HepG2 (cell line): ENCODE measurements around the gene SCAPER. TPM values are rescaled to one million over a fixed set of nuclear protein-coding genes. Genes with fewer than 3 reads are reported as not detected.

Experiments
- ATAC-seq: fragments of 200-7000 bp; cut with Tn5 transposase; 3 replicates; pipeline ENCODE4 v1.9.1; 2020; ENCODE audit warnings: mild to moderate bottlenecking, moderate library complexity
- BruUV-seq: library from RNA; stranded (reverse); fragments of 400-500 nt; replicated peaks from 2 replicates; lab custom pipeline; 2021; lab: Mats Ljungman, UMichigan
- CTCF ChIA-PET: fragments of 300-600 bp; formaldehyde crosslinking; extraction: SDS; loops from one replicate; lab custom pipeline; 2021; ENCODE audit warnings: low total read pairs, inconsistent platforms, low intra/inter-chr PET ratio; lab: Yijun Ruan, JAX
- POLR2A ChIA-PET: fragments of 350-600 bp; sonication (Branson Sonifier 250); formaldehyde crosslinking; loops from one replicate; lab custom pipeline; 2020; ENCODE audit warnings: antibody characterized with exemption, inconsistent platforms; lab: Yijun Ruan, JAX
- DNase-seq: peaks from one replicate; pipeline ENCODE4 v3.0.0-alpha.2; 2015; ENCODE audit warnings: low spot score
- FAIRE-seq: peaks from 3 replicates; lab custom pipeline; 2011; peaks lifted over from hg19 to GRCh38; lab: Jason Lieb, UNC
- H2AFZ ChIP-seq: one replicate; pipeline ENCODE4 v1.6.1; 2011; ENCODE audit warnings: low read length, inconsistent platforms
- H3K27ac ChIP-seq: fragments of 300-600 bp; 3 replicates; pipeline ENCODE4 v1.8.0; 2011; ENCODE audit warnings: mixed run types, mild to moderate bottlenecking, mixed read lengths, low read length, inconsistent platforms; ENCODE audit not compliant: insufficient read depth; ENCODE audit errors: extremely low read length
- H3K27me3 ChIP-seq, 2 experiments: fragments of 200-600 bp in 1 of 2; 2 replicates in 1 of 2; 3 replicates in 1 of 2; pipeline versions ENCODE4 v1.6.0 to v1.8.0; 2011; ENCODE audit warnings: low read length in 2 of 2, mild to moderate bottlenecking in 2 of 2, moderate library complexity in 2 of 2, inconsistent platforms in 1 of 2; ENCODE audit not compliant: insufficient read depth in 2 of 2, control insufficient read depth in 1 of 2
- H3K36me3 ChIP-seq, 2 experiments: fragments of 200-600 bp in 1 of 2; replicated peaks in 1 of 2; 2 replicates in 1 of 2; 3 replicates in 1 of 2; pipeline versions ENCODE4 v1.5.1 to v1.8.0; 2011; ENCODE audit warnings: low read length in 2 of 2, inconsistent platforms in 1 of 2; ENCODE audit not compliant: insufficient read depth in 2 of 2, control insufficient read depth in 1 of 2
- H3K4me1 ChIP-seq: 2 replicates; pipeline ENCODE4 v1.5.1; 2012; ENCODE audit warnings: low read length, inconsistent platforms; ENCODE audit not compliant: insufficient read depth
- H3K4me2 ChIP-seq: 2 replicates; pipeline ENCODE4 v1.6.0; 2011; ENCODE audit warnings: low read depth, low read length, inconsistent platforms
- H3K4me3 ChIP-seq, 3 experiments: fragments of 200-600 bp in 1 of 3; sonication (generic), shearing (Covaris generic) in 1 of 3; replicated peaks in 1 of 3; 2 replicates each; pipeline ENCODE4 v1.5.1; 2011 to 2016; ENCODE audit warnings: low read length in 3 of 3, inconsistent platforms in 2 of 3, low read depth in 2 of 3, mild to moderate bottlenecking in 2 of 3, control low read depth in 1 of 3, mixed read lengths in 1 of 3; ENCODE audit not compliant: insufficient read depth in 1 of 3
- H3K79me2 ChIP-seq: one replicate; pipeline ENCODE4 v1.6.1; 2011; ENCODE audit warnings: low read length, inconsistent platforms; ENCODE audit not compliant: insufficient read depth
- H3K9ac ChIP-seq: 2 replicates; pipeline ENCODE4 v1.6.0; 2011; ENCODE audit warnings: mild to moderate bottlenecking, low read depth, low read length, inconsistent platforms; ENCODE audit not compliant: insufficient read depth
- H3K9me3 ChIP-seq: 2 replicates; pipeline ENCODE4 v1.5.1; 2012; ENCODE audit warnings: mild to moderate bottlenecking, low read length
- H4K20me1 ChIP-seq: 2 replicates; pipeline ENCODE4 v1.6.0; 2011; ENCODE audit warnings: inconsistent platforms, mild to moderate bottlenecking, low read length, moderate library complexity; ENCODE audit not compliant: insufficient read depth
- FOXC1 ChIP-seq: sonication (generic); formaldehyde crosslinking; IDR thresholded peaks from 2 replicates; pipeline ENCODE4 v1.8.0; 2022; ENCODE audit warnings: mild to moderate bottlenecking, missing genetic modification reagents, borderline replicate concordance
- FOXM1 ChIP-seq: sonication (generic); formaldehyde crosslinking; IDR thresholded peaks from 2 replicates; pipeline ENCODE4 v1.5.0; 2020; ENCODE audit warnings: missing genetic modification reagents
- HCFC1 ChIP-seq: fragments of 150-350 bp; IDR thresholded peaks from 2 replicates; pipeline ENCODE4 v1.6.1; 2014; ENCODE audit warnings: low read depth, low read length
- NBN ChIP-seq: fragments of 450-650 bp; conservative IDR thresholded peaks from 2 replicates; pipeline ENCODE4 v1.6.1; 2017
- NFIC ChIP-seq: IDR thresholded peaks from 2 replicates; pipeline ENCODE4 v1.6.1; 2012; ENCODE audit warnings: mild to moderate bottlenecking, low read length, inconsistent platforms
- NRL ChIP-seq: sonication (generic); formaldehyde crosslinking; IDR thresholded peaks from 2 replicates; pipeline ENCODE4 v1.5.0; 2020; ENCODE audit warnings: missing genetic modification reagents, mild to moderate bottlenecking, moderate library complexity, borderline replicate concordance
- SMAD9 ChIP-seq: sonication (generic); formaldehyde crosslinking; IDR thresholded peaks from 2 replicates; pipeline ENCODE4 v1.5.1; 2020; ENCODE audit warnings: mild to moderate bottlenecking, missing genetic modification reagents
- TP53 ChIP-seq: sonication (generic); formaldehyde crosslinking; conservative IDR thresholded peaks from 2 replicates; pipeline ENCODE4 v1.4.0; 2020; ENCODE audit warnings: missing genetic modification reagents
- ZNF629 ChIP-seq: sonication (generic); formaldehyde crosslinking; conservative IDR thresholded peaks from 2 replicates; pipeline ENCODE4 v1.5.0; 2020; ENCODE audit warnings: missing genetic modification reagents
- ZNF737 ChIP-seq: sonication (generic); formaldehyde crosslinking; IDR thresholded peaks from 2 replicates; pipeline ENCODE4 v1.5.0; 2020; ENCODE audit warnings: missing genetic modification reagents, mild to moderate bottlenecking, borderline replicate concordance
- WGBS: methylation state at CpG from one replicate; pipeline ENCODE4 v1.1.6; 2017; ENCODE audit warnings: low lambda C conversion rate; 5-methylcytosine and 5-hydroxymethylcytosine counted together
- in situ Hi-C: cut with HindIII; loops from 2 replicates; pipeline ENCODE4 v1.10.0; 2017; ENCODE audit warnings: low pct_unique_long_range_greater_than_20kb; ENCODE audit not compliant: extremely low pct_ligation_motif_present
- intact Hi-C: fragments of 100-400 bp; cut with micrococcal nuclease; formaldehyde crosslinking; loops from one replicate; pipeline ENCODE4 v1.10.0; 2022; ENCODE audit not compliant: unreplicated experiment
- polyA plus RNA-seq, 8 experiments: library from polyadenylated mRNA; depleted of rRNA in 3 of 8; stranded (reverse) in 7 of 8; unstranded in 1 of 8; fragments of >200 nt; fragmentation: Illumina TruSeq in 4 of 8; extraction: Trizol in 4 of 8; gene quantifications; 2 replicates each; pipeline versions ENCODE4 v1.2.1 to v1.2.3, GENCODE V29; 2011 to 2016; ENCODE audit warnings: low read depth in 4 of 8, missing spikeins in 1 of 8, mixed read lengths in 1 of 8; ENCODE audit not compliant: insufficient read depth in 1 of 8
- total RNA-seq, 5 experiments: library from RNA; depleted of rRNA; stranded (reverse); fragments of >200 nt; fragmentation: Illumina TruSeq; extraction: Trizol; gene quantifications; 2 replicates each; pipeline ENCODE4 v1.2.3, GENCODE V29; 2016; ENCODE audit warnings: low read depth in 1 of 5
- TF ChIP-seq, protein P1 (sequence below): sonication (generic); formaldehyde crosslinking; IDR thresholded peaks from 2 replicates; pipeline ENCODE4 v1.5.0; 2020; ENCODE audit warnings: mild to moderate bottlenecking, missing genetic modification reagents
- TF ChIP-seq, protein P2 (sequence below): sonication (generic); formaldehyde crosslinking; IDR thresholded peaks from 2 replicates; pipeline ENCODE4 v1.4.0; 2020; ENCODE audit warnings: mild to moderate bottlenecking, missing genetic modification reagents
- TF ChIP-seq, protein P3 (sequence below): sonication (generic); formaldehyde crosslinking; IDR thresholded peaks from 2 replicates; pipeline ENCODE4 v1.5.0; 2020; ENCODE audit warnings: missing genetic modification reagents
- TF ChIP-seq, protein P4 (sequence below): sonication (generic); formaldehyde crosslinking; IDR thresholded peaks from 2 replicates; pipeline ENCODE4 v1.5.0; 2020; ENCODE audit warnings: mild to moderate bottlenecking, low read depth, missing genetic modification reagents, borderline replicate concordance

The SCAPER gene
- total and polyA plus RNA-seq, 2 of the 13 experiments (the other 11 are each of a cell fraction or from before 2014, with no cell fraction given): 4.3 to 10.5 TPM

DNA sequence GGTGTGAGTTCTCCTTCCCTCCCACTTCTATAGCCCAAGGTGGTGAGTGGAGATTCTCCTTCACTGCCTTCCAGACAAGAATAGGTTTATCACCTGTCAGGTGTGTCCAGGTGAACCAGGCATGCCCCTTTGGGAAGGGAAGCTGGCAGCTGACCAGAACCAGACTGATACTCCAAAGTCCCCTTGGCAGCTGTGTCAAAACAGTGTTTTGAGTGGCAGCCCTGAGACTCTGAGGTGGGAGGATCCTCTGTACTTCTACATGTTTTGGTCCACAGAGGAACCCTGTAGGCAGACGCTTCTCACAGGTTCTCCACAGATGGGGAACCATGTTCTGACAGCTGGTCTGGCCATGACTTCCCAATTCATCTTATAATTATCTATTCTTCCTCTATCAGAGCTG lies 538.4 kb downstream of the SCAPER start:
- Histone ChIP-seq H4K20me1 (no peaks in the 10 kb centered on the region), H3K79me2 (no peaks in the 10 kb centered on the region), H3K27me3 (no peaks in the 10 kb centered on the region), H3K9ac (no peak overlapping the region), H3K27ac (no peak overlapping the region), H3K36me3 (no peaks in the 10 kb centered on the region), H3K9me3 (no peaks in the 10 kb centered on the region), H3K4me2 (no peak overlapping the region), H3K4me1 (no peaks in the 10 kb centered on the region), H2AFZ (no peak overlapping the region), H3K4me3 (no peak overlapping the region)
- ChIA-PET CTCF (no interaction called here), POLR2A (no interaction called here)
- no peak for ATAC-seq
- in situ Hi-C loops: no loop called here
- BruUV-seq: no TSS peak
- intact Hi-C loops: no loop called here
- no peak for DNase-seq
- no peak for FAIRE-seq
- TF ChIP-seq ZNF737 (CRISPR knock-in tag): no peak
- no peak for TF ChIP-seq ZNF629
- no peak for TF ChIP-seq FOXM1 (CRISPR knock-in tag)
- TF ChIP-seq NFIC: no peak
- TF ChIP-seq NRL (CRISPR knock-in tag): no peak
- TF ChIP-seq NBN: no peak
- no peak for TF ChIP-seq FOXC1
- no peak for TF ChIP-seq TP53 (CRISPR knock-in tag)
- no peak for TF ChIP-seq SMAD9 (CRISPR knock-in tag)
- TF ChIP-seq, protein P1, sequence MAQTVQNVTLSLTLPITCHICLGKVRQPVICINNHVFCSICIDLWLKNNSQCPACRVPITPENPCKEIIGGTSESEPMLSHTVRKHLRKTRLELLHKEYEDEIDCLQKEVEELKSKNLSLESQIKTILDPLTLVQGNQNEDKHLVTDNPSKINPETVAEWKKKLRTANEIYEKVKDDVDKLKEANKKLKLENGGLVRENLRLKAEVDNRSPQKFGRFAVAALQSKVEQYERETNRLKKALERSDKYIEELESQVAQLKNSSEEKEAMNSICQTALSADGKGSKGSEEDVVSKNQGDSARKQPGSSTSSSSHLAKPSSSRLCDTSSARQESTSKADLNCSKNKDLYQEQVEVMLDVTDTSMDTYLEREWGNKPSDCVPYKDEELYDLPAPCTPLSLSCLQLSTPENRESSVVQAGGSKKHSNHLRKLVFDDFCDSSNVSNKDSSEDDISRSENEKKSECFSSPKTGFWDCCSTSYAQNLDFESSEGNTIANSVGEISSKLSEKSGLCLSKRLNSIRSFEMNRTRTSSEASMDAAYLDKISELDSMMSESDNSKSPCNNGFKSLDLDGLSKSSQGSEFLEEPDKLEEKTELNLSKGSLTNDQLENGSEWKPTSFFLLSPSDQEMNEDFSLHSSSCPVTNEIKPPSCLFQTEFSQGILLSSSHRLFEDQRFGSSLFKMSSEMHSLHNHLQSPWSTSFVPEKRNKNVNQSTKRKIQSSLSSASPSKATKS (CRISPR knock-in tag): no peak
- TF ChIP-seq, protein P2, sequence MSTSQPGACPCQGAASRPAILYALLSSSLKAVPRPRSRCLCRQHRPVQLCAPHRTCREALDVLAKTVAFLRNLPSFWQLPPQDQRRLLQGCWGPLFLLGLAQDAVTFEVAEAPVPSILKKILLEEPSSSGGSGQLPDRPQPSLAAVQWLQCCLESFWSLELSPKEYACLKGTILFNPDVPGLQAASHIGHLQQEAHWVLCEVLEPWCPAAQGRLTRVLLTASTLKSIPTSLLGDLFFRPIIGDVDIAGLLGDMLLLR (CRISPR knock-in tag): no peak
- TF ChIP-seq, protein P3, sequence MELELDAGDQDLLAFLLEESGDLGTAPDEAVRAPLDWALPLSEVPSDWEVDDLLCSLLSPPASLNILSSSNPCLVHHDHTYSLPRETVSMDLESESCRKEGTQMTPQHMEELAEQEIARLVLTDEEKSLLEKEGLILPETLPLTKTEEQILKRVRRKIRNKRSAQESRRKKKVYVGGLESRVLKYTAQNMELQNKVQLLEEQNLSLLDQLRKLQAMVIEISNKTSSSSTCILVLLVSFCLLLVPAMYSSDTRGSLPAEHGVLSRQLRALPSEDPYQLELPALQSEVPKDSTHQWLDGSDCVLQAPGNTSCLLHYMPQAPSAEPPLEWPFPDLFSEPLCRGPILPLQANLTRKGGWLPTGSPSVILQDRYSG (CRISPR knock-in tag): no peak
- TF ChIP-seq, protein P4, sequence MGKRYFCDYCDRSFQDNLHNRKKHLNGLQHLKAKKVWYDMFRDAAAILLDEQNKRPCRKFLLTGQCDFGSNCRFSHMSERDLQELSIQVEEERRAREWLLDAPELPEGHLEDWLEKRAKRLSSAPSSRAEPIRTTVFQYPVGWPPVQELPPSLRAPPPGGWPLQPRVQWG (CRISPR knock-in tag): no peak
- no peak for TF ChIP-seq HCFC1
- 100% methylated on average over 1 of the region's 1 CpG for WGBS
